Lung (tissue), 12 donors: ENCODE data around the gene PCOLCE2. TPM values are rescaled to one million over a fixed set of nuclear protein-coding genes. Genes with fewer than 3 reads are reported as not detected.

Experiments
- ATAC-seq: fragments of 200-7000 bp; cut with Tn5 transposase; one replicate; pipeline ENCODE4 v1.9.1; 2020; ENCODE audit warnings: moderate number of reproducible peaks; ENCODE audit not compliant: insufficient read depth, low FRiP score
- DNase-seq, 3 donors: peaks; one replicate each; pipeline ENCODE4 v3.0.0-alpha.2; 2013 to 2017
- H3K27ac ChIP-seq, 2 donors: one replicate each; pipeline ENCODE4 v1.5.1; 2013; ENCODE audit warnings: mild to moderate bottlenecking in 2 of 2, moderate library complexity in 2 of 2, control low read depth in 1 of 2, inconsistent platforms in 1 of 2, low read depth in 1 of 2, low read length in 1 of 2
- H3K27me3 ChIP-seq, 3 donors: one replicate each; pipeline ENCODE4 v1.5.1; 2013; ENCODE audit warnings: low read length in 2 of 3; ENCODE audit not compliant: control insufficient read depth in 3 of 3, insufficient read depth in 3 of 3
- H3K36me3 ChIP-seq, 4 donors: one replicate each; pipeline ENCODE4 v1.5.1; 2013; ENCODE audit warnings: low read length in 4 of 4, mild to moderate bottlenecking in 1 of 4, moderate library complexity in 1 of 4; ENCODE audit not compliant: control insufficient read depth in 4 of 4, insufficient read depth in 4 of 4
- H3K4me1 ChIP-seq, 5 donors: one replicate each; pipeline ENCODE4 v1.5.1; 2013; ENCODE audit warnings: low read length in 5 of 5, mild to moderate bottlenecking in 2 of 5, moderate library complexity in 1 of 5; ENCODE audit not compliant: control insufficient read depth in 5 of 5, insufficient read depth in 5 of 5
- H3K4me3 ChIP-seq: one replicate; pipeline ENCODE4 v1.5.1; 2013; ENCODE audit warnings: mild to moderate bottlenecking, control low read depth, moderate library complexity
- H3K9ac ChIP-seq, 2 donors: one replicate each; pipeline ENCODE4 v1.5.1; 2013; ENCODE audit warnings: low read length in 2 of 2, control low read depth in 1 of 2; ENCODE audit not compliant: insufficient read depth in 1 of 2
- H3K9me3 ChIP-seq, 4 donors: one replicate each; pipeline ENCODE4 v1.5.1; 2013; ENCODE audit warnings: low read length in 3 of 4, mild to moderate bottlenecking in 1 of 4, moderate library complexity in 1 of 4; ENCODE audit not compliant: control insufficient read depth in 4 of 4, insufficient read depth in 3 of 4
- WGBS, 2 donors: extraction: QIAGEN DNeasy Blood & Tissue Kit; methylation state at CpG; one replicate each; pipeline ENCODE4 v1.1.7; 2013; 5-methylcytosine and 5-hydroxymethylcytosine counted together
- polyA plus RNA-seq, 2 donors: library from polyadenylated mRNA; stranded (reverse); fragments of 200-250 nt; gene quantifications; one replicate each; pipeline ENCODE4 v1.2.1, GENCODE V29; 2013
- total RNA-seq, 2 donors: library from RNA; depleted of rRNA in 1 of 2; stranded (reverse); fragments of >200 nt in 1 of 2; gene quantifications; one replicate each; pipeline ENCODE4 v1.2.1, GENCODE V29; 2014 to 2021
- TF ChIP-seq, protein P1 (sequence below): IDR thresholded peaks from 2 replicates; pipeline ENCODE4 v1.5.1; 2012; ENCODE audit warnings: mild to moderate bottlenecking; ENCODE audit errors: control extremely low read depth, extremely low read depth
- donor health status: control.
- donor health status: control.
- donor health status: Bipolar disorder and iron deficiency.
- donor health status: healthy.
- donor health status: DM: yes; HTN: yes; CAD: no.

The PCOLCE2 gene
- total and polyA plus RNA-seq, 4 donors, result 2.8 to 32.2 (median 15.6) TPM

DNA sequence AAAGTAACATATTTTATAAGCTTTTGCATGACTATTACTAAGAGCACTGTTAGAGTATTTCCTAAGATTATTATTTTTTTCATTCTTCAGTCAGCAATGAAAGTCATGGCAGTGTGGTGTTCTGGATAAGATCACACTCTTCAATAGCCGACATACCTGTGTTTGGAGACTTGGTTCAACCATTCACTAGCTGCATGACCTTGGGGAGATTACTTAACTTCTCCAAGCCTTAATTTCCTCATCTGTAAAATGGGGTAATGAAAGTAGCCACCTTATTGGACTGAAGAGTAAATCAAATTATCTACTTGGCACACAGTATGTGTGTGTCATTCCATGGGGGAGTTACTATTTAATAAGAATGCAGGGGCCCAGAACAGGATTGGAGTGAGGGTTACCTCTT, 24.5 kb upstream of the PCOLCE2 start:
- peak overlapping the region in 1 of 2 donors; percentile 30 for H3K27ac ChIP-seq
- H3K36me3 ChIP-seq, result no peaks in the 10 kb centered on the region
- H3K4me3 ChIP-seq, result no peak overlapping the region
- H3K9me3 ChIP-seq, result no peaks in the 10 kb centered on the region
- peaks cover 0 to 3% (median 0%) of the 10 kb centered on the region in 3 donors for H3K27me3 ChIP-seq
- H3K9ac ChIP-seq, result no peak overlapping the region
- TF ChIP-seq, protein P1, sequence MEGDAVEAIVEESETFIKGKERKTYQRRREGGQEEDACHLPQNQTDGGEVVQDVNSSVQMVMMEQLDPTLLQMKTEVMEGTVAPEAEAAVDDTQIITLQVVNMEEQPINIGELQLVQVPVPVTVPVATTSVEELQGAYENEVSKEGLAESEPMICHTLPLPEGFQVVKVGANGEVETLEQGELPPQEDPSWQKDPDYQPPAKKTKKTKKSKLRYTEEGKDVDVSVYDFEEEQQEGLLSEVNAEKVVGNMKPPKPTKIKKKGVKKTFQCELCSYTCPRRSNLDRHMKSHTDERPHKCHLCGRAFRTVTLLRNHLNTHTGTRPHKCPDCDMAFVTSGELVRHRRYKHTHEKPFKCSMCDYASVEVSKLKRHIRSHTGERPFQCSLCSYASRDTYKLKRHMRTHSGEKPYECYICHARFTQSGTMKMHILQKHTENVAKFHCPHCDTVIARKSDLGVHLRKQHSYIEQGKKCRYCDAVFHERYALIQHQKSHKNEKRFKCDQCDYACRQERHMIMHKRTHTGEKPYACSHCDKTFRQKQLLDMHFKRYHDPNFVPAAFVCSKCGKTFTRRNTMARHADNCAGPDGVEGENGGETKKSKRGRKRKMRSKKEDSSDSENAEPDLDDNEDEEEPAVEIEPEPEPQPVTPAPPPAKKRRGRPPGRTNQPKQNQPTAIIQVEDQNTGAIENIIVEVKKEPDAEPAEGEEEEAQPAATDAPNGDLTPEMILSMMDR, result no peak
- no peak for ATAC-seq
- DNase-seq, result no peak
- peaks cover 0 to 8% (median 0%) of the 10 kb centered on the region in 5 donors for H3K4me1 ChIP-seq
- WGBS, 2 donors, result 88 to 100% methylated on average over 1 of the region's 1 CpG

DNA sequence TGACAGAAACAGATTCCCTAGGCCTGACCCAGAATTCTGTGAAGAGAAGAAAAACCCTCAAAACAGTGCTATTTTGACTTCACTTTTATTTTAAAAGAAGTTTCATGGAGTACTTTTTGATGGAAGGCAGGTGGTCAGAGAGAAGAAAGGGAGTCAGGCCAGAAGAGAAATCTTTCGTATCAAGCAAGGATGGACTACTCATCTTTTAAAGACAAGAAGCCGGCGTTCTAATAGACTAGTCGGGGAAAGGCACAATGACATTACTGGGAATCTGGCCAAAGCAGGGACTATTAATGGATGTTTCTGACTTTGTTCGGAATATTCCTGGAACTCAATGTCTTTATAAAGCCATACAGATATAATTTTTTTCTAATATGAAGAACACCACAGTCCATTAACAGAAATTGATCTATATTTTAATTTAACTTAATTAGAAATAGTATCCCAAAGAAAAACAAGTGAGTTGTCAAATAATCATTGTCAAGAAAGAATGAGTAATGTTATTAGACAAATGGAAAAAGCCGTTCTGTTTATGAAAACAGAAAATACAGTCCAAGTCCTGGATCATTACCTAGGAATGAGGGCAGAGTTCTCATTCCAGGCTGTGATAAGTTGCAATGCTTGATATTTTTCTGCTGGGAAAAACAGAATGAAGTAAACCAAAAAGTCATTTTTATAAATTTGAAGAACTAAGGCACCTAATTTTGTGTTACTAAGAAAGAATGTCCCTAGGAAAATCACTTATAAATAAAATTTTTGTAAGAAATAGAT, 23.7 kb upstream of the PCOLCE2 start:
- H3K9me3 ChIP-seq, result no peaks in the 10 kb centered on the region
- H3K9ac ChIP-seq, result no peak overlapping the region
- TF ChIP-seq, protein P1, result no peak
- H3K36me3 ChIP-seq, result no peaks in the 10 kb centered on the region
- no peak for ATAC-seq
- peaks cover 0 to 3% (median 0%) of the 10 kb centered on the region in 3 donors for H3K27me3 ChIP-seq
- H3K4me1 ChIP-seq, result peaks cover 0 to 8% (median 0%) of the 10 kb centered on the region in 5 donors
- WGBS, 2 donors, result 67 to 87% methylated on average over 6 of the region's 6 CpGs
- peak overlapping the region in 1 of 2 donors; percentile 28 for H3K27ac ChIP-seq
- DNase-seq, result peak in 2 of 3 donors; percentile 19 to 51
- no peak overlapping the region for H3K4me3 ChIP-seq

DNA sequence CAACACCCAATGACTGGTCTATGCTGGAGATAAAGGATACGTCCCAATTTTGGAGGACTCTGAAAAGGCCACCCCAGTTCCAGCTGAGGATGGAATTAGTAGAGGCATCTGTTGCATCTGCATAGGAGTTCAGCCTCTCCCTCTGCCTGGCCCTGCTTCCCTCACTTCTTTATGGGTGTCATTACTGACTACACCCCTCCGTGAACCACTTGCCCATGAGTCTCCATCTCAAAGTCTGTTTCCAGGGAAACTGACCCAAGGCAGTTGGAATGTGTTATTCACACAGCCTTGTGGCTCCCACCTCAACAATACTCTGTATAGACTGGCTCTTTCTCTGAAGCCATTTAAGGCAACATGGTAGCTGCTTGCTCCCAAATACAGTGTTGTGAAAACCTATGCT, 21.4 kb upstream of the PCOLCE2 start:
- Histone ChIP-seq H3K9ac (no peak overlapping the region), H3K4me1 (peaks cover 0 to 8% (median 1%) of the 10 kb centered on the region in 5 donors), H3K36me3 (no peaks in the 10 kb centered on the region), H3K27ac (no peak overlapping the region), H3K4me3 (no peak overlapping the region), H3K27me3 (peaks cover 0 to 3% (median 1%) of the 10 kb centered on the region in 3 donors), H3K9me3 (no peaks in the 10 kb centered on the region)
- WGBS, 2 donors, result 81% methylated on average over 2 of the region's 2 CpGs
- TF ChIP-seq, protein P1, result no peak
- ATAC-seq (no peak), DNase-seq (no peak)
